T-helper 2 cell treated with Interferon-gamma antibody and Interleukin-4, amounts not matched to agents 100 ng/mL and 5 ng/mL, for 36 hours (primary cell): ENCODE measurements around the gene PLPP1. TPM values are rescaled to one million over a fixed set of nuclear protein-coding genes. Genes with fewer than 3 reads are reported as not detected.

Experiments
- intact Hi-C: fragments of 100-400 bp; cut with micrococcal nuclease; formaldehyde crosslinking; loops from one replicate; pipeline ENCODE4 v1.15.1; 2023
- total RNA-seq: library from RNA; stranded (reverse); gene quantifications from 2 replicates; pipeline ENCODE4 v1.2.3, GENCODE V29; 2022

Gene PLPP1
- 25.9 and 26.8 TPM in 2 replicates for total RNA-seq

GRCh38 chr5:55534436-55535198, at the start of gene PLPP1:
Gene PLPP1, minus strand, starts transcription at chr5:55534964. Its CDS starts 335 bp downstream, at chr5:55534629.
- intact Hi-C loops = loop anchor here (2.0 to 10.0 kb wide), 7 partner anchors 56 to 1640 kb away; partner anchors contain the start of genes DHX29, GPBP1, MAP3K1 and MTREX

DNA sequence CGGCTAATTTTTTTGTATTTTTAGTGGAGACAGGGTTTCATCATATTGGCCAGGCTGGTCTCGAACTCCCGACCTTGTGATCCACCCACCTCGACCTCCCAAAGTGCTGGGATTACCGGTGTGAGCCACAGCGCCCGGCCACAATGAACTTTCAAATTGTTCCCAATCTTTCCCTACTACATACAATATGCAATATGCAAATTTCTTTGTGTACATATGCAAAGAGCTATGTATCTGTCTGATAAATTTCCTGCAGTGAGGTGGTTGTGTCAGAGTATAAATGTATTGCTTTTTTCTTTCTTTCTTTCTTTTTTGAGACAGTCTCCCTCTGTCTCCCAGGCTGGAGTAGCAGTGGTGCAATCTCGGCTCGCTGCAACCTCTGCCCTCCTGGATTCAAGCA, 48.8 kb upstream of the PLPP1 start:
- intact Hi-C loops = no loop called here

GRCh38 chr5:55582256-55582655, 47.5 kb upstream of the PLPP1 start:
- intact Hi-C loops = loop anchor here (1.0 kb wide), 1 partner anchor 8 kb away; no protein-coding TSS in a partner anchor

DNA sequence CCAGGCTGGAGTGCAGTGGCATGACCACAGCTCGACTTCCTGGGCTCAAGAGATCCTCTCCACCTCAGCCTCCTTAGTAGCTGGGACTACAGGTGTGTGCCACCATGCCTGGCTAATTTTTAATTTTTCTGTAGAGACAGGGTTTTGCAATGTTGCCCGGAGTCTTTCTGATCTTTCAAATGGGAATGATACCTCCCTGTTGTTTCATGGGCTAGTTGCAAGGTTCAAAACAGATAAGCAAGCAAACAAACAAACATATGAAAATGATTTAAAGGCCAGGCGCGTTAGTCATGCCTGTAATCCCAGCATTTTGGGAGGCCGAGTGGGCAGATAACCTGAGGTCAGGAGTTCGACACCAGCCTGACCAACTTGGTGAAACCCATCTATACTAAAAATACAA, 45.3 kb upstream of the PLPP1 start:
- intact Hi-C loops = no loop called here

GRCh38 chr5:55578771-55579170, 44.0 kb upstream of the PLPP1 start:
- intact Hi-C loops = loop anchor here (5.0 kb wide), 1 partner anchor 36 kb away; no protein-coding TSS in a partner anchor

DNA sequence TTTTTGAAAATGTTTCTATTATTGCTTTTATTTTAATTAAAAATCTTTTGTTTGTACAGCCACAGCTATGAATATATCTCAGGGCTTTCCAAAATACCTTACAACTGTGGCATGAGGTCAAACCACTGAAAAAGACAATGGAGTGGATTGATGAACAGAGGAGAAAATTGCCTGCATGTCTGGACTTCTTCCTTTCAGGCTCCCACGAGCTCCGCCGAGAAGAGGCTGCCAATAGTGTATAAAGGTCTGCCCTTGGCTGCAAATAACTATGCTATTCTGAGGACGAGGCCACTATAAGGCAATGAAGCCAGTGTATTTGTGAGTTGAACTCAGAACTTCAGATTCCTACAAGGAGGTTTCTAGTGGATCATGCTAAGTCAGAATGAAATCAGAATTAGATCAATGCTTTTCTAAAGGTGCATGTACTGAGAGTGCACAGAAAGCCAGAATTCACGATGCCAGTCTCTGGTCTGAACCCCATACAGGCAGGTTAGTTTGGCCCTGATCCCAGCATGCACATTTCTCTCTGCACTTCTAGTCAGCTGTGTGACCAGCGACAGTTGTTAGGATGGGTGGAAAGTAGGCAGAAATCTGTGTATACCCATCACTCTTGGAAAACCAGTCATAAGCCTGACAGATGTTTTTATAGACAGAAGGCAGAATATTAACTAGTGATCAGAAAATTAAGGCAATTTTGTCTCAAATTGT, 42.7 kb upstream of the PLPP1 start:
- intact Hi-C loops = loop anchor here (5.0 kb wide), 1 partner anchor 35 kb away; no protein-coding TSS in a partner anchor

GRCh38 chr5:55576661-55577060, 41.9 kb upstream of the PLPP1 start:
- intact Hi-C loops = loop anchor here (5.0 kb wide), 1 partner anchor 34 kb away; no protein-coding TSS in a partner anchor

- intact Hi-C loops = loop anchor here (5.0 kb wide), 1 partner anchor 34 kb away; no protein-coding TSS in a partner anchor
Observed at GRCh38 chr5:55575815-55576583, 41.2 kb upstream of the PLPP1 start.

- intact Hi-C loops = no loop called here
Observed at GRCh38 chr5:55572600-55572999, 37.8 kb upstream of the PLPP1 start.

GRCh38 chr5:55572020-55572419, 37.3 kb upstream of the PLPP1 start:
- intact Hi-C loops = no loop called here

GRCh38 chr5:55570570-55570969, 35.8 kb upstream of the PLPP1 start:
- intact Hi-C loops = no loop called here

DNA sequence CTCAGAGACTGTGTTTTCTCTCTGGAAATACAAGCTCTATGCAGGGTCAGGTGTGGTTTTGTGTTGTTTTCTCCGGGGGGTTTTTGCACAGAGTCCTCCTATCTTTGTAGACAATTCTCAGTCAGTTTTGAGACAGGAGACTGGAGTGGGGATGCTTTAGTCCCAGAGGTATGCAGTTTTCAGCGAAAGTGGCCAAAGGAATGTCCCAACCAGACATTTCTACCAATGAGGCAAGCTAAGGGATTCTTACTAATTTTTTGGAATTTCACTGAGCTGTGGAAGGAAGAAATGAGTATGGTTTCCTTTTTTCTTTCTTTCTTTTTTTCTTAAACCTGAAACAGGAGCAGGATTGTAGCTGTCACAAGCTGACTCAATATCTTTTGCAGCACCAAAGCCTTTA, 35.3 kb upstream of the PLPP1 start:
- intact Hi-C loops = no loop called here

DNA sequence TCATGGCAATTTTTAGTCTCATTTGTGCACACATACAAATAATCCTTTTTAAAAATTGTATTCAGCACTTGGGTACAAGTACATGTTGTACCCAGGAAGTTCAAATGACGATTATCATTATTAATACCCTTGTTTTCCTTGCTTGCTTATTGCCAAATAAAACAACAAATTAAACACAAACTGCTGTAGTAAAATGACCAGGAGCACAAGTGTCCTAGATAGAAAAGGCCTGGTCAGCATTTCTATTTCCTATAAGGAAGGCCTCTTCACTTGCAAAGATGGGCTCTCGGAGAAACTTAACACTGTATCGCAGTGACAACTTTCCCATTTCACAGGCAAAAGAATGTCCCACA, 34.7 kb upstream of the PLPP1 start:
- intact Hi-C loops = no loop called here

- intact Hi-C loops = no loop called here
Observed at GRCh38 chr5:55568654-55569512, 34.1 kb upstream of the PLPP1 start.

DNA sequence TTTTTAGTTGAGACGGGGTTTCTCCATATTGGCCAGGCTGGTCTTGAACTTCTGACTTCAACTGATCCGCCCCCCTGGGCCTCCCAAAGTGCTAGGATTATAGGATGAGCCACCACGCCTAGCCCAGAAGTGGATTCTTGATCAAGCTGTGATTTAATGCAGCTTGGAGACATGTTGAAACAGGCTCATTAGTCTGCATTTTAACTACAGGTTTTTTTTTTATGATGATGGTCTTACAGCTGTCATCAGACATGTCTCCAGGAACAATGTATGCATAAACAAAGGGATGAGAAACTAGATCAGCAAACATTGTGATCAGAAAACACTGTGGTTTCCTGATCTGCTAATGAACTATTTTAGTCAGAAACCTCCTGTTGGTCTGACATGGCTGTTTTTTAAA, 30.0 kb upstream of the PLPP1 start:
- intact Hi-C loops = no loop called here

DNA sequence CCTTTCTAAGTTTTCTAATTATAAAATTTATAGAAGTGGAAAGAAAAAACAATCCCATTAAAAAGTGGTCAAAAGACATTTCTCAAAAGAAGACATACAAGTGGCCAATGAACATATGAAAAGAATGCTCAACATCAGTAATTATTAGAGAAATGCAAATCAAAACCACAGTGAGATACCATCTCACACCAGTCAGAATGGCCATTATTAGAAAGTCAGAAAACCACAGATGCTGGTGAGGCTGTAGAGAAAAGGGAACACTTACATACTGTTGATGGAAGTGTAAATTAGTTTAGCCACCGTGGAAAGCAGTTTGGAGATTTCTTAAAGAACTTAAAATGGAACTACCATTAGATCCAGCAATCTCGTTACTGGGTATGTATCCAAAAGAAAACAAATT, 23.7 kb upstream of the PLPP1 start:
- intact Hi-C loops = no loop called here

DNA sequence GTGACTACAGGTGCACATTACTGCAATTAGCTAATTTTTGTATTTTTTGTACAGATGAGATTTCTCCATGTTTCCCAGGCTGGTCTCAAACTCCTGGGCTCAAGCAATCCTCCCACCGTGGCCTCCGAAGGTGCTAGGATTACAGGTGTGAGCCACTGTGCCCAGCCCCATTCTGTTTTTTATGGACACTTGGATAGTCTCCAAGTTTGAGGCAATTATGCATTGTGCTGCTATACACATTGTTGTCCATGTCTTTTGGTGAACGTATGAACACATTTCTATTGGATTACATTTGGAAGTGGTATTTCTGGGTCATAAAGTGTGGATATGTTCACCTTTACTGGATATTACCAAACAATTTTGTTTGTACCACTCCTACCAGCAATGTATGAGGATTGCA, 22.4 kb upstream of the PLPP1 start:
- intact Hi-C loops = no loop called here

DNA sequence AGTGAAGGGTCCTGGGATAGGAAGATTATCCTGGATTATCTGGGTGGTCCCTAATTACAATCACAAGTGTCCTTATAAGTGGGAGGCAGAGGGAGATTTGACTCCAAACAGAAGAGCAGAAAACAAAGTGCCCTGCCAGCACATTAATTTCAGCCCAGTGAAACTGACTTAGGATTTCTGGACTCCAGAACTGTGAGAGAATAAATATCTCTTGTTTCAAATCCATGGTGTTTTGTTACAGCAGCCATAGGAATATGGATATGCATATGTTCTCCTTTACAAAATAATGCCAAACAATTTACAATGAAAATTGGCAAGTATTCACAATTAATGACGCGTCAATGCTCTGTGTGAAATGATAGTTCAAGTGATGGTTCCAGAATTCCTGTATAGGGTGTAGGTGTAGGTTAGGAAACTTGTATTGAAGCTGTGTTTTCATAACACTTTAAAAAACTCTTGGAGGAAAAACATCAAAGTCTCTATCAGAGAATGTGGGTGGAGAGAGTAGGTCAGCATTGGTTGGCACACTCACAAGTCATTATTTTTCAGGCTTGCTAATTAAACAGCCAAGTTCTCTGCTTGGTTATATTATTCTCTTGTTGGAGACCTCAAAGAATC, 19.9 kb upstream of the PLPP1 start:
- intact Hi-C loops = no loop called here

GRCh38 chr5:55551904-55552303, 17.1 kb upstream of the PLPP1 start:
- intact Hi-C loops = no loop called here

DNA sequence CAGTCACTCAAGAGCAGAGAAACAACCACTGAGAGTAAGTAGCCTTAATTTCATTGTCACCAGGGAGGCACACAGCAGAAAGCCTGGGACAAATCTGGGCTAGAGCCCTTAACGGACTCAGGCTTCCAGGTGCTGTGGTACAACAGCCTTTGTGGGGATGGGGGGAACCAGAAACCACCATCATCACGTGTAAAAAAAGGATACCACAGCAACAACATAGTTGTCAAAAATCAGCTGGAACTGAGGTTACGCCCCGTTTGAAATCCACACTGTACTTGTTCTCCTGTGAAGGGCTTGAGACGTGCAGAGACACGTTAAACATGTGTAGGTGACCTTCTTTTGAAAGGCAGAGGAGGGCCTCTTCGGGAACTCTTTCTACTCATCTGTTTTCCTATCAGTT, 16.6 kb upstream of the PLPP1 start:
- intact Hi-C loops = no loop called here
